NCI-H2029 treated with DMSO at 0.1 percent for 48 hours (cell line): ENCODE data around the gene CIDEB.

Source experiments
- DNase-seq: peaks from one replicate; lab custom pipeline; 2025; lab: John Stamatoyannopoulos, UW

CIDEB gene

DNA sequence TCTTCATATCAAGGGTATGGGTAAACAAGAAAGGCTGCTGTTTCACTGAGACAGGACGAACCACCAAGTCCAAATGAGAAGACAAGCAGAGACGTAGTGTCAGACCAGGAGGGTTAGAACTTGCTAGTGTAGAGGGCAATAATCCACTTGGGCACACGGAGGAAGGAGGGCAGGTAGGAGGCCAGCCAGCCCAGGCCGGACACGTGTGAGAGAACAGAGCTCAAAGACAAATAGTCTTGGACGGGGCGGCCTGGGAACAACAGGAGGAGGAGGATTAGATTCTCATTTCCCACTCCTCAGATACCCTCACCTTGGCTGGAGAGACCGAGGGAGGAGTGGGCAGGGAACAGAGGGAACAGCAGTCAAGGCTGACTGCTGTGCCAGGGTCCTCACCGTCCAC, 17.0 kb downstream of the CIDEB start:
- DNase-seq: no peak

DNA sequence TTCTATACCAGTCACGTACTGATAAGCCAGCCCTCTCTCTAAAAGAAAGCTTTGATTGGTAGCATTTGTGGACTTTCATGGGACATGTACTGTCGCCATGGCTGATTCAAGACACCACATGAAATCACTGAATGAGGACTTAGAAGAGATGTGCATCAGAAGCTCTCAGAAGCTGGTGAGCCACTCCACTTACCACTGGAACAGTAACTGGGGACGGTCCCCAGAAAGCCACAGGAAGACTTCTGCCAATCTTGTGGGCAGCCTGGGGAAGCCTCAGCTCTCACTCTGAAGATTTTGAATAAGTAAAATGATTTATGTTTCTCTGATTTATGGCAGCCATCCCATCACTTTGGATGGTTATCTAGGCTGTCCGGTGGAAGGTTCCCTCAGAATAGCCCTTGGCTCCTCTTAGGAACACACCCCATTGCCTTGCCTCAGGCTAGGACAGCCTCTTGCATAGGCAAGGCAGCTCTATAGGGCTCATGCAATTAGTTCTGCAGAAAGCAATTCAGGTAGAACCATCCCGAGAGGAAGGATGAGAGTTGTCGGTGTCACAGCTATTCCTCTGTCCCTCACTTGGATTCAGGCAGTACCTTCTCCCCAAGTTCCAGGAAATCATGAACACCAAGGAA, 18.0 kb downstream of the CIDEB start:
- no peak for DNase-seq

DNA sequence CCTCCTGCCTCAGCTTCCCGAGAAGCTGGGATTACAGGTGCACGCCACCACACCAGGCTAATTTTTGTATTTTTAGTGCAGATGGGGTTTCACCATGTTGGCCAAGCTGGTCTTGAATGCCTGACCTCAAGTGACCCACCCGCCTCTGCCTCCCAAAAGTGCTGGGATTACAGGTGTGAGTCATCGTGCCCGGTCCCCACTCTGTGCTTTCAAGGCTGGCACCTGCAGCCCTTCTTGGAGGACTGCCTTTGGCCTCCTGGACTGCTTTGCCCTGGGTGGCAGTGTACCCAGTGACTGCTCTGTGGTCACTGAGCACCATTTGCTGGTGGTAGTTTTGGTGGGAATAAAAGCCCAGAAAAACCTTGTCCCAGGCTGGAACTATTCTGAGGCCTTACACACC, 20.8 kb downstream of the CIDEB start:
- no peak for DNase-seq

DNA sequence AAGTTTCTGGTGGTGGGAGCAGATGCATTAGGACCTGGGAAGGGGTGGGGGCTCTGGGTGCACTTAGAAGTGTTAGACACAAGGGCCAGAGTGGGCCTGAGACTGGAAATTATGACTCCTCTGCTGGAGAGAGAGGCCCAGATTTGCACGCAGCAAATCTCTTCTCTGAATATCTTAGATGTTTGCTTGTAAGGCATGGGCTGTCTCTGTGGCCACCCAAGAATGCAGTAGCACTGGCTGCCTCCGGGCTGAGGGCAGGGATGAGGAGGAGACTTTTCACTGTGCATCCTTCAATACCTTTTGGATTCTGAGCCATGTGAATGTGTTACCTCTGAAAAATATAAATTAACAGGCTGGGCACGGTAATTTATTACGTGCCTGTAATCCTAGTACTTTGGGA, 22.4 kb downstream of the CIDEB start:
- no peak for DNase-seq

DNA sequence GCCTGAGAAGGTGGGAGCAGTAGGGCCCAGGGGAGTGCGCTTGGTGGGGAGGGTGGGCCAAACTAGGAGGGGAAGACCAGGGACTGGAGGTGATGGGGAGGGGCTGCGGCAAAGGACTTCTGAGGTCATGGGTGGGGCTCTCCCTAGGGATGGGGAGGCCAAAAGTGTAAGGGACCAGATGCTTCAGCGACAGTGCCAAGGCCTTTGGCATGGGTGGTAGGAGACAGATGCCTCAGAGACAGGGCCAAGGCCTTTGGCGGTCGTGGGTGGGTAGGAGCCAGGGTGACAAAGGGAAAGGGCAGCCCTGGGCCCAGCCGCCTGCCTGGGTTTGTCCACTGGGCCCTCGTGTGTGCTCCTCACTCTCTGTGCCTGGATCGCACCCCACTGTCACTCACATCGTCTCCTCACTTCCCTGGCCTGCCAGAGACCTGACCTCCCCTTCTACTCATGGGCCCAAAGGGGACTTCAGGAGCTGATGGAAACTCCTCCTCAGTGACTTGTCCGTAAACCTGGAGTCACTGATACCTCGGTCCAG, 23.2 kb downstream of the CIDEB start:
- no peak for DNase-seq

DNA sequence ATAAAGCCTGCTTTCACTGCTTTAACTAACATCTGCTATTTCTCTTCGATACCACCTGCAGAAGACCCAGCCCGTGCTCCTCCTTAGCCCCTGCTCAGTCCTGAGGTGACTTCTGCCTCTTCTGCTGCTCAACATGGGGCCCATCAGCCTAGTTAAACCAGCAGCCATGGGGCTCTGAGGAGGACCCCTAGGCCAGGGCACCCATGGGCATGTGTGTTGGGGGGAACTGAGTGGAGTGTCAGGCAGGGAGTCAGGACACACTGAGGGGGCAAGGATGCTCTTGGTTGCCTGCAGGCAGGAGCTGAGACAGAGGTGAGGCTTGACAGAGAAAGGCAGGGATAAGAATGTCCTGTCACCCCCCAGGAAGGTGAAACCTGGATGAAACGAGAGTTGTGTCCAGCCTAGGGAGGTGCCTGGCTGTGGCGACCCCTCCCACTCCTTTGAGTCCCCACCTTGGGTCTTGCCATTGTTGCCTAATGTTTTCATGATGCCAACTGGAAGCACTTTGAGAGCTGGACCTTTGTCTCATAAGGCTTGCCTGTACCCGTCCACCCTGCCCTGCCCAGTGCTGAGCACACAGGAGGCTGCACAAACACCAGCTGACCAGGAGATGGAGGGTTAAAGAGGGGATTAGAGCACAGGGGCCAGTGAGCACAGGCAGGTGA, 23.8 kb downstream of the CIDEB start:
- DNase-seq: no peak

DNA sequence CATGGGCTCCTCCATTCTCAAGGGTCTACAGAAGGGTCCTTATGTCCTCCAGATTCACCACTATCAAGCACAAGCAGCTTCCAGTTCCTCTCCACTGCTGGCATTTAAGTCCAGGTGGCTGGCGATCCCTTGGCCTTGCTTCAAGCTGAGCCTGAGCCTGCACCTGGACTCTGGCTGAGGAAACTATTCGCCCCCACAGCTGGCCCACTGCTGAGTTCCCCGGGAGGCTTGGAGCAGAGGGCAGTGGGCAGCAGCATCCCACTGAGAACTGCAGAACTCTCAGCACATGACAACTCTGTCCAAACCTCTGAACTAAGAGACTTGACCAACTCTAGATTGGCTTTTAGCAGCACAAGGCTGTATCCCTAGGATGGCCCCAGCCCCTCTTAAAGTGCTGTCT, 25.0 kb downstream of the CIDEB start:
- no peak for DNase-seq

DNA sequence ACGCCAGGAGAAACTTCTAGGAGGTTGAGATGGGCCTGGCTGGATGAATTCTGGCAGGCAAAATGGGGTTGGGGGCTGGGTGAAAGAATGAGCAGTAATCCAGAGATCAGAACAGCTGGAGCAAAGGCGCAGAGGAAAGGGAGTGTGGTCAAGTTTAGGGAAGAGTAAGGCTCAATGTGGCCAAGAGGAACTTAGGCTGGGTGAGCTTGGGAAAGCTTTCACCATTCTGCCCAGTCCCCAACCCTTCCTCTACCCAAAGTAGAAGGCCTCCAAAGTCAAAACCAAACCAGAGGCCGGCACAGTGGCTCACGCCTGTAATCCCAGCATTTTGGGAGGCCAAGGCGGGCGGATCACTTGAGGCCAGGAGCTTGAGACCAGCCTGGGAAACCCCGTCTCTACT, 26.1 kb downstream of the CIDEB start:
- no peak for DNase-seq

DNA sequence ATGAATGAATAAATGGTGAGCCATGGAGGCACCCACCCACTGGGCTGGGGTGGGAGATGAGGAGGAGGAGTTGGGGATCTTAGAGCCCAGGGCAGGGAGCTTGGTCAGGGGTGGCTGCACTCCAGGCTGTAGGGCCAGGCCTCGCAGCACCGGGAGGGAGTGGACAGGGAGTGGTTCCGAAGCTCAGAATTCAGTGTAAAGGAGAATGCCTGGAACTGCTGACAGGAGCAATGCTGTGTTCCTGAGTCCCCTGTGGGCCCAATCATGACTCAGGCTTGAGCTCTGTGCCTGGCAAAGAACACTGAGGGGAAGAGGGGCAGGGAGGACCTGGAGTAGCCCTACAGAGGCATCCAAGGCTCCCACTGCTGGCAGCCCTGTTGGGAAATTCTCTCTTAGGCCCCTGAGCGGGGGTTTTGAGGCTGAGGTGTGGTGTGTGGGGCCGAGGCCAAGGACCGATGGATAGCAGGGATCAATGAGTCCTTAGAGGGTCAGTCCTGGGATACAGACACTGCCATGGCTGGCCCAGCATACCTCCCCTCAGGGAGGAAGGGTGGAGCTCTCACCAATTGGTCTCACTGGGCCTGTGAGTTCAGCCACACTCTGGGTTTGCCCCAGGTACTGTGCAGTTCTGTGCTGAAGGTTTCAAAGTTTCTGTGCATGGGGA, 26.8 kb downstream of the CIDEB start:
- DNase-seq: no peak

DNA sequence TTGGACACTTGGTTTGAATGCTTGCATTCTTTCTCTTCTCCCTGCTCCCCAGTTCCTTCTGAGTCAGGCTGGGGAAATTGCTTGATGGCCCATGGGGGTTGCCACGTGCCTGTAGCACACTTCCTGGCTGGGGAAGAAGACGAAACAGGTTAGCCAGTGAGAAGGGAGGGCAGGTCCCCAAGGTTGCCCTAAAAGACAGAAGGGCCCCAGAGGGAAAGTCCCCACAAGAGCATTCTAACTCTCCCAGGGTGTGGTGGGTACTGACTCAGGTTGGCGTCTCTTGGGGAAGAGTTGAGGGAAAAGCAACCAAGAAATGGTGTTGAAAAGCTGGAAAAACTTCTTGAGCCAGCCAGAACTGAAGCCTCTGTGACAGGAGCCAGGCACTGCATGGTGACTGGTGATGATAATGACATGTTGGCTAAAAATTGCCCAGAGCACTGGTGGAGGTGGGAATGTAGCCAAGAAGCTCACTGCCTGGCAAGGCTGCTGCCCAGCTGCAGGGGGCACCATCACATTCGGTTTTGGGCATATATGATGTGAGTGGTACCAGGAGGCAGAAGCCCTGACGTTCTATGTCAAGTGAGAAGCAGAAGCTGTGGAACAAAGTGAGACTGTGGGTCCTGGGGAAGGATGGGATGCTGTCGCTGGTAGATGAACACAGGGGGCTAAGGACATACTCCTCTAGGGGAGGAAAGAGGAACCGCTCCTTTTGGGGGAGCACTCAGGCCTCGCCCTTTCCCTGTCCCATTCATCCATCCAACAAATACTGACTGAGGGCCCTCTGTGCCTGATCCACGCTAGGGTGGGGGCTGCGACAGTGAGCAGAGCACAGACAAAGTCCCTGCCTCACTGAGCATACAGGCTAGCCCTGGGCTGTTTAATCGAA, 28.2 kb downstream of the CIDEB start:
- DNase-seq: no peak

DNA sequence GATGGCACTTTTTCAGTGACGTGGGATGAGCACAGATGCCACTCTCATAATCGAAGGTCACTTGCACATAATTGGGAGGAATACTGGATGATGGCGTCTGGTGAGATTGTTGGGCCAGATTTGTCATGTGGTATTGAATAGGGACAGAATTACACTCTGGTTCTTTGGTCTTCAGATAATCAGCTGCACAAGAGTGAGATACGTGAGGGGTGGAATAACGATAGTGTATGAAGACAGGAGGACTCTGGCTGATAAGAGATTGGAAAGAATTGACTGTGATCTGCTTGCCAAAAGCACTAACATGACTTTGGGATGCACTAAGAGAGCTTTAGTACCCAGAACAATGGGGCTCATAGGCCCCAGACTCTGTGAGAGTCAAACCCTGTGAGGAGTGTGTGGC, 29.4 kb downstream of the CIDEB start:
- no peak for DNase-seq

DNA sequence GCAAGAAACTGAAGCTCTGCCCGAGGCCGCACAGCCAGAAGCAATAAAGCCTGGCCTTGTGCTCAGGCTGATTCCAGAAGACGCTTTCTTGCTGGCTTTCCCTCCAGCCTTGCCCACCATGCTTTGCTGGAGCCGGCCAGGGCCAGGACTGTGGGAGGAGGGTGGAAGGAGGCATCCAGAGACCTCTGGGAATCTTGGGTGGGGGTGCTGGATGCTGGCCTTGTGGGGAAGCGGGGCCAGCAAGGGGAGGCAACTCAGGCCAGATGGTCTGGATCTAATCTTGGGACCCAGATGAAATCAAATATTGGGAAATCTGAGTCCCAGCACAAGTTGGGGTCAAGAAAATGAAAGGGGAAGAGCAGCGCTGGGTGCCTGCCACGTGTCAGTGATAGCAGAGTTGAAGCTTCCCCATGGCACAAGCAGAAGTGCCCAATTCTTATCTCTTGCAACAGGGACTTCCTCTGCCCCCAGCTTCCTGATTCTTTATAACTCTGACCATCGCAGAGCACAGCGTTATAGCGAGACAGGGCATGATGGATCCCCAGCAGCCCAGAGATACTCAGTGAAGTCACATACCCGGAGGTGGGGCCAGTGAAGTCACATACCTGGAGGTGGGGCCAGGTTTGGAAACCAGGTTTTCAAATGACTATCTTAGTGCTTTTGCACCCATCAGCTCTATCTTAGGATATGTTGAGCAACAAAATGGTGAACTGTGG, 30.0 kb downstream of the CIDEB start:
- no peak for DNase-seq

DNA sequence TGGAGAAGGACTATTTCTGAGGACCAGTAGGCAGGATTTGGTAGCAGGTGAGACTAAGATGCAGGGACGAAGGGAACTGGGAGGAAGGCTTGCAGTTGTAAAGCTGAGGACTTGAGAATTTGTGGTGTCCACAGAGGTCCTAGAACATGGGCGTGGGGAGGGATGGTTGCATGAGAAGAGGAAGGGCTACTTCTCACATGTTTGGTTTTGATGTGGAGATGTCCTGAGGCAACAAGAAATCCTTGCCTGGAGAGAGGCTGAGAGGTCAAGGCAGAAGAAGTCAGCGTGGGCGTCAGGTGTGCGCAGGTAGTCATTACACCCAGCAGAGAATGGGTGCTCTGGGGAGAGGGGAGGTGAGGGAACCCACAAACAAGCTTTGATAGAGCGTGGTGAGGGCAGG, 30.7 kb downstream of the CIDEB start:
- no peak for DNase-seq

DNA sequence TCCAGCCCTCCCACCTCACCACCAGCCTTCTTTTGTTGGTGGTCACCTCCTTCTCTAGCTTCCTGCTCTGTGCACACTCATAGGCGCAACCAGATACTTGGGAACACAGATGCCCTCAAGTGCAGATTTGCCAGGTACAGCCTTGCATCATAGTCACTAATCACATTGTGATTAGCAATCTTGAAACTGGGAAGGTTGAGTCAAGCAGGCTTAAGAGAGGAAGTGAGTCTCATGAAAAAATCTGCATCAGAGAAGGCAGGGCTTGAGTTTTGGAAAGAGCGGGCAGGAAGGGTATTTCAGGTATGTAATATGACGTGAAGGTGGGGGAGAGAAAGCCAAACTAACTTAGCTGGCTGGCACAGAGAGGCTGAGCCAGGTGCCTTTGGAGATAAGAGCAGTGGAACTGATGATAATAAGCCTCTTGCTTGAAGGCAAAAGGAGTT, 33.7 kb downstream of the CIDEB start:
- no peak for DNase-seq

DNA sequence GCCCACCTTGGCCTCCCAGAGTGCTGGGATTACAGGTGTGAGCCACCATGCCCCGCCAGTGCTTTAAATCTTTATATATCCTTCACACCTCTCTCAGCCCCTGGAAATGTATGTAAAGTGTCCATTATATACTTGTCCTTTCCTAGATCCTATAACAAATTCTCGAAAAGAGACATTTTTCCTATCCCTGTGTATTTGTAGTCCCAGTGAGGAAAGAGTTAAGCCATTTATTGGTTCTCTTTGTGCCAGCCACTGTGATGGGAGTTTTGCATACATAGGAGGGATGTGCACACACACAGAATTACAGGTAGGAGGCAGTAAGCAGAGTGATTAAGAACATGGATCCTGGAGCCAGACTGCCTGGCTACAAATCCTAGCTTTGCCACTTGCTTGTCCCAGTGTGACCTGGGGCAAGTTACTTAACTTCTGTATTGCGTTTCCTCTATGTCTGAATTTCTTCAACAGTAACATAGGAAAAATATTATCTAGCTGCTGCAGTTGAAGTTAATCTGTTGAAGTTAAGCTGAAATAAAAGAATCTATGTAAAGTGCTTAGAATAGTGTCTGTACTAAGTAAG, 34.3 kb downstream of the CIDEB start:
- no peak for DNase-seq

DNA sequence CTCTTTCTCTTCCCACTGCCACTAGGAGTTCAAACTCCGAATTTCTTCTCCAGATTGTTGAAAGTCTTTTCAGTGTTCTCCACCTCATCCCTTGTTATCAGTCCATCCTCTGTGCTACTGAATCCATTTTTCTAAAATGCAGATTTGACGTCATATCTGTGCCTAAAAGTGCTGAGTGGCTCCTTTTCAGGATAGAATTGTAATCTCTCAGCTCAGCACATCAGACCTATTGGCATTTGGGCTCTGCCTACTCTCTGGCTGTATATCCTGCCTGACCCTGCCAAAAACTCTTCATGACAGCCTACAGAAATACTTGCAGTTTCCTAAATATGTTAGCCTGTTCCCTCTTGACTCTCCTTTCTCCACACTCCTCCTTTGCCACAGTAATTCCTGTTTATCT, 35.3 kb downstream of the CIDEB start:
- no peak for DNase-seq

DNA sequence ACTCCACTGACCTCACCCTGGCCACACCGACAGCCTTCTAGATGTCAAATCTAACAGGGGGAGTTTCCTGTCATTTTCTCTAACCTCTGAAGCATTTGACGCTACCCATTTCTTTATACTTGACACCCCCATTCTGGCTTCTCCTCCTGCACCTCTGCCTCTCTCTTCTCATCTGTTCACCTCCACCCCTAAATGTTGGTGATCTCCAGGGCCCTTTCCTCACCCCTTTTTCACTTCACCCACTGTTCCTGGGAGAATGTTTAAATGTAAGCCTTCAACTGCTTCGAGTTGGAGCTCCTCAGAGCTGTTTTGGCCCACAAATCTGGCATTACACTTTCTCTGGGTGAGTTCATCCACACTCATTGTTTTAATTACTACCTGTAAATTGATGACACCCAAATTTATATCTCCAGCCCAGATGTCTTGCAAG, 35.9 kb downstream of the CIDEB start:
- DNase-seq: no peak

DNA sequence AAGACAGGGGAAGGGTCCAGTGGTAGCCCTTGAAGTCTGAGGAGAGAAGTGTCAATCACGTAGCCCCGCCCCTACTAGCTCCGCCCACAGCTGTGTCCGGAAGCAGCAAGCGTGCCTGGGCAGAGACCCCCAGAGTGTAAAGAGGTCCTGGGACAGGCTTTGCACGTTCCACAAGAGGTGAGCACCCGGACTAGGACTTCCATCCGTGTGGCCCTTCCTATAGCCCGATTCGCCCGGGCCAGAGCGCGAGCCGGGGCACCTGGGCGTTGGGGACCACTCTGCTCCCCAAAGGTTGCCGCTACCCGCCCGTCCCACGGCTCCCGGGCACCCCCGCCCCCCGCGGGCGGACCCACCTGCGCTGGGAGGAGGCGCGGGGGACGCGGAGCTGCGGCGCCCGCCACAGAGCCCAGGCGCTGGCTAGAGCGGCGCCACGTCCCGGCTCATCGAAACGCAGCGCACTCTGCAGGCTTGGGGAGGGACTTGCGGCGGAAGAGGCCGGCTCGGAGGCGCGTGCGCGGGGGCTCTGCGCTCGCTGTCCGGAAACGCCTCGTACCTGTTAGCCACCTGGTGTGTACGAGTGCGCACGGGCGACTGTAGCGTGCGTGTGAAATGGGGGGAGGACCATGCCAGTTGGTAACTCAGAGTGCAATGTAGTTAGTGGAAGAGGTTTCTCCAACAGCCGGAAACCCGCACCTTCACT, 36.5 kb downstream of the CIDEB start, which contains the start of gene RABGGTA:
Gene RABGGTA, minus strand, starts transcription at position 464 of the 700 bp plus-strand sequence. CDS start 482 bp downstream, outside the sequence.
- peak; percentile 77 for DNase-seq

DNA sequence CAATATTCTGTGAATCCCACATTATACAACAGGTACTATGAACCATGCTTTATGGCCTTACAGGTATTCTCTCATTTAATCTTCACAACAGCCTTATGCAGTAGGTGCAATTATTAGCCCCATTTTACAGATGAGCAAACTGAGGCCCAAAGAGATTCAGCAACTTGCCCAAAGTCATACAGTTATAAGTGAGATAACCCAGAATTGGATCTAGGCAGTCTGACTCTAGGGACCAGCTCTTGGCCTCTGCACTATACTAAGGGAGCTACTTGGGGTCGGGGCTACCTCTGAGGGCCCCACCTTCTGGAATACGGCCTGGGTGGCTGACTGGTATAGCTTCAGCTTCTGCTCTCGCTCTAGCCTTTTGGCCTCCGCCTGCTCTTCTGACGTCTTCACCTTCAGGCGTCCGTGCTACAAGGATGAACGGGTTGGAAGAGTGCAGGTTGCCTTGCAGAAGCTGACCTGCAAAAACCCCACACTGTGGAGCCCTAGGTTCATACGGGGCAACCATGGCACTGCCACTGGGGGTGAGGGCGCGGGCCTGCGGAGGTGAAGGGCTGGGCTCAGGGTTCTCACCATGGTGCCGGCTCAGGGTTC, 37.1 kb downstream of the CIDEB start:
- DNase-seq: no peak
